Measurements from ENCODE around the gene ATG7. TPM values are rescaled to one million over a fixed set of nuclear protein-coding genes. Genes with fewer than 3 reads are reported as not detected.

ATG7 gene
- total and polyA plus RNA-seq, 4 donors, result 7.4 to 53.8 (median 15.6) TPM

- TF ChIP-seq MAX (IDR thresholded peaks at IDR 0.05), result no peak
- TF ChIP-seq TAF1 (conservative IDR thresholded peaks at IDR 0.05), result no peak
- no peak for TF ChIP-seq YY1 (IDR thresholded peaks at IDR 0.05)
- no peak for TF ChIP-seq HNF4G (IDR thresholded peaks at IDR 0.05)
- no peak for TF ChIP-seq FOXA1 (IDR thresholded peaks at IDR 0.05)
- no peak for TF ChIP-seq FOXA2 (IDR thresholded peaks at IDR 0.05)
- no peak for TF ChIP-seq CTCF (IDR thresholded peaks at IDR 0.05; ENCODE audit: low read depth, low read length, missing input control)
- TF ChIP-seq RAD21 (IDR thresholded peaks at IDR 0.05), result no peak
- TF ChIP-seq RXRA (IDR thresholded peaks at IDR 0.05), result no peak
- no peak for TF ChIP-seq HNF4A (conservative IDR thresholded peaks at IDR 0.05)
- TF ChIP-seq ZBTB33 (IDR thresholded peaks at IDR 0.05), result no peak
- H3K4me3 ChIP-seq (ENCODE audit: low read depth in 1 of 3, low read length in 3 of 3), result no peak overlapping the region
- H3K9ac ChIP-seq (ENCODE audit: low read depth in 1 of 2, low read length in 2 of 2), result no peak overlapping the region
- no peaks in the 10 kb centered on the region for H3K4me1 ChIP-seq (ENCODE audit: control insufficient read depth in 4 of 4, insufficient read depth in 4 of 4, low read length in 3 of 4)
- no peaks in the 10 kb centered on the region for H3K27me3 ChIP-seq (ENCODE audit: control insufficient read depth in 4 of 4, insufficient read depth in 4 of 4, low read length in 3 of 4)
- no peak for DNase-seq (ENCODE audit: low spot score)
- 93% methylated on average over 9 of the region's 9 CpGs for WGBS
- H3K27ac ChIP-seq (ENCODE audit: low read depth in 1 of 2, low read length in 2 of 2), result no peak overlapping the region
- no peaks in the 10 kb centered on the region for H3K36me3 ChIP-seq (ENCODE audit: control insufficient read depth in 4 of 4, insufficient read depth in 3 of 4, low read depth in 1 of 4, low read length in 3 of 4)
- no peaks in the 10 kb centered on the region for H3K9me3 ChIP-seq (ENCODE audit: control insufficient read depth in 4 of 4, low read length in 3 of 4)
These were observed 260.8 kb downstream of the ATG7 start for GRCh38 chr3:11532931-11533391.

GRCh38 chr3:11534011-11534792 is 262.0 kb downstream of the ATG7 start:
- no peaks in the 10 kb centered on the region for H3K9me3 ChIP-seq (ENCODE audit: control insufficient read depth in 4 of 4, low read length in 3 of 4)
- H3K4me1 ChIP-seq (ENCODE audit: control insufficient read depth in 4 of 4, insufficient read depth in 4 of 4, low read length in 3 of 4), result no peaks in the 10 kb centered on the region
- no peaks in the 10 kb centered on the region for H3K36me3 ChIP-seq (ENCODE audit: control insufficient read depth in 4 of 4, insufficient read depth in 3 of 4, low read depth in 1 of 4, low read length in 3 of 4)
- no peak for DNase-seq (ENCODE audit: low spot score)
- TF ChIP-seq SP1 (IDR thresholded peaks at IDR 0.05) (no peak), CTCF (IDR thresholded peaks at IDR 0.05; ENCODE audit: low read depth, low read length, missing input control) (no peak), NR2F2 (IDR thresholded peaks at IDR 0.05) (no peak), HNF4A (conservative IDR thresholded peaks at IDR 0.05) (no peak), RXRA (IDR thresholded peaks at IDR 0.05) (no peak), ZBTB33 (IDR thresholded peaks at IDR 0.05) (no peak)
- H3K27ac ChIP-seq (ENCODE audit: low read depth in 1 of 2, low read length in 2 of 2), result no peak overlapping the region
- no peak overlapping the region for H3K4me3 ChIP-seq (ENCODE audit: low read depth in 1 of 3, low read length in 3 of 3)
- no peak overlapping the region for H3K9ac ChIP-seq (ENCODE audit: low read depth in 1 of 2, low read length in 2 of 2)
- H3K27me3 ChIP-seq (ENCODE audit: control insufficient read depth in 4 of 4, insufficient read depth in 4 of 4, low read length in 3 of 4), result no peaks in the 10 kb centered on the region
- 95% methylated on average over 21 of the region's 21 CpGs for WGBS
